Suprapubic skin (tissue), 4 donors: ENCODE results near the gene UBE2Z. TPM values are rescaled to one million over a fixed set of nuclear protein-coding genes. Genes with fewer than 3 reads are reported as not detected.

Experiments
- DNase-seq, 2 donors: peaks; one replicate each; pipeline ENCODE4 v3.0.0-alpha.2; 2019; ENCODE audit warnings: low spot score in 2 of 2
- H3K27ac ChIP-seq: fragments of 200-600 bp; sonication (generic); one replicate; pipeline ENCODE4 v1.5.1; 2019
- H3K27me3 ChIP-seq: fragments of 200-600 bp; sonication (generic); one replicate; pipeline ENCODE4 v1.5.1; 2019
- H3K36me3 ChIP-seq: fragments of 200-600 bp; sonication (generic); one replicate; pipeline ENCODE4 v1.5.1; 2019
- H3K4me1 ChIP-seq: fragments of 200-600 bp; sonication (generic); one replicate; pipeline ENCODE4 v1.5.1; 2019
- H3K4me3 ChIP-seq: fragments of 200-600 bp; sonication (generic); one replicate; pipeline ENCODE4 v1.5.1; 2019; ENCODE audit warnings: mild to moderate bottlenecking
- H3K9me3 ChIP-seq: fragments of 200-600 bp; sonication (generic); one replicate; pipeline ENCODE4 v1.5.1; 2019
- EP300 ChIP-seq: sonication (generic); formaldehyde crosslinking; IDR thresholded peaks from one replicate; pipeline ENCODE4 v1.6.1; 2017; ENCODE audit warnings: antibody characterized with exemption
- POLR2A ChIP-seq, 2 donors: fragments of 450-650 bp; IDR thresholded peaks; one replicate each; pipeline ENCODE4 v1.6.1; 2017; ENCODE audit warnings: antibody characterized with exemption in 2 of 2, mild to moderate bottlenecking in 2 of 2, moderate library complexity in 2 of 2
- POLR2AphosphoS5 ChIP-seq, 3 donors: sonication (generic); formaldehyde crosslinking; IDR thresholded peaks; one replicate each; pipeline ENCODE4 v1.6.1; 2017; ENCODE audit warnings: antibody characterized with exemption in 3 of 3
- WGBS: methylation state at CpG from one replicate; pipeline ENCODE4 v1.1.5; 2018; 5-methylcytosine and 5-hydroxymethylcytosine counted together
- total RNA-seq, 4 donors: library from RNA; depleted of rRNA; stranded (reverse); fragments of >200 nt; gene quantifications; one replicate each; pipeline ENCODE4 v1.1.0, GENCODE V29; 2016
- TF ChIP-seq, protein P1 (sequence below), 2 donors: fragments of 200-600 bp in 1 of 2; fragments of 450-650 bp in 1 of 2; sonication (generic) in 1 of 2; IDR thresholded peaks; one replicate each; pipeline ENCODE4 v1.5.1; 2016 to 2019; ENCODE audit warnings: antibody characterized with exemption in 2 of 2, mild to moderate bottlenecking in 1 of 2, moderate library complexity in 1 of 2

UBE2Z gene
- total RNA-seq, 4 donors from 2014 or later, result 57.2 to 73.2 (median 69.7) TPM

DNA sequence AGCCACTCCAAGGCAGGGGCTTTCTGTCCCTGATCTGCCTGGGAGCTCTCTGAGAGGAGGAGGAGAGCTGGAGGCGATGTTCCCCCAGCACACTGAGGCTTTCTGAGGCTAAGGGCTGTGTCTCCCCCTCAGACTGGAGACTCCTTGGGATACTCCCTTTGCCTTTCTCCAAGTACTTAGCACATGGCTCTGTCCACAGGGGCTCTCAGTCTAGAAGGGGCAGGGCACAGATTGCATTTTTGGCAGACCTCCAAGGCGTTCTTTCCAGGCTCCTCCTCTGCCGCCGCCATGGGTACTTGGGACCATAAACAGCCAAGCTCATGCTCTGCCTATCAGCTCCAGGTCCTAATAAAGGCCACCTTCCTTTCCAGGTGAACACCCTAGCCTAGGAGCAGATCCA is 62.0 kb downstream of the UBE2Z start:
- WGBS, result 13% methylated on average over 4 of the region's 4 CpGs
- Histone ChIP-seq H3K27me3 (peaks cover 94% of the 10 kb centered on the region), H3K9me3 (no peaks in the 10 kb centered on the region), H3K4me3 (no peak overlapping the region), H3K27ac (no peak overlapping the region), H3K36me3 (no peaks in the 10 kb centered on the region), H3K4me1 (no peaks in the 10 kb centered on the region)
- DNase-seq, result peak in 1 of 2 donors; percentile 21
- TF ChIP-seq, protein P1, sequence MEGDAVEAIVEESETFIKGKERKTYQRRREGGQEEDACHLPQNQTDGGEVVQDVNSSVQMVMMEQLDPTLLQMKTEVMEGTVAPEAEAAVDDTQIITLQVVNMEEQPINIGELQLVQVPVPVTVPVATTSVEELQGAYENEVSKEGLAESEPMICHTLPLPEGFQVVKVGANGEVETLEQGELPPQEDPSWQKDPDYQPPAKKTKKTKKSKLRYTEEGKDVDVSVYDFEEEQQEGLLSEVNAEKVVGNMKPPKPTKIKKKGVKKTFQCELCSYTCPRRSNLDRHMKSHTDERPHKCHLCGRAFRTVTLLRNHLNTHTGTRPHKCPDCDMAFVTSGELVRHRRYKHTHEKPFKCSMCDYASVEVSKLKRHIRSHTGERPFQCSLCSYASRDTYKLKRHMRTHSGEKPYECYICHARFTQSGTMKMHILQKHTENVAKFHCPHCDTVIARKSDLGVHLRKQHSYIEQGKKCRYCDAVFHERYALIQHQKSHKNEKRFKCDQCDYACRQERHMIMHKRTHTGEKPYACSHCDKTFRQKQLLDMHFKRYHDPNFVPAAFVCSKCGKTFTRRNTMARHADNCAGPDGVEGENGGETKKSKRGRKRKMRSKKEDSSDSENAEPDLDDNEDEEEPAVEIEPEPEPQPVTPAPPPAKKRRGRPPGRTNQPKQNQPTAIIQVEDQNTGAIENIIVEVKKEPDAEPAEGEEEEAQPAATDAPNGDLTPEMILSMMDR (IDR thresholded peaks at IDR 0.05), result no peak
- no peak for TF ChIP-seq EP300
- no peak for TF ChIP-seq POLR2A (IDR thresholded peaks at IDR 0.05)
- TF ChIP-seq POLR2AphosphoS5 (IDR thresholded peaks at IDR 0.05), result no peak

DNA sequence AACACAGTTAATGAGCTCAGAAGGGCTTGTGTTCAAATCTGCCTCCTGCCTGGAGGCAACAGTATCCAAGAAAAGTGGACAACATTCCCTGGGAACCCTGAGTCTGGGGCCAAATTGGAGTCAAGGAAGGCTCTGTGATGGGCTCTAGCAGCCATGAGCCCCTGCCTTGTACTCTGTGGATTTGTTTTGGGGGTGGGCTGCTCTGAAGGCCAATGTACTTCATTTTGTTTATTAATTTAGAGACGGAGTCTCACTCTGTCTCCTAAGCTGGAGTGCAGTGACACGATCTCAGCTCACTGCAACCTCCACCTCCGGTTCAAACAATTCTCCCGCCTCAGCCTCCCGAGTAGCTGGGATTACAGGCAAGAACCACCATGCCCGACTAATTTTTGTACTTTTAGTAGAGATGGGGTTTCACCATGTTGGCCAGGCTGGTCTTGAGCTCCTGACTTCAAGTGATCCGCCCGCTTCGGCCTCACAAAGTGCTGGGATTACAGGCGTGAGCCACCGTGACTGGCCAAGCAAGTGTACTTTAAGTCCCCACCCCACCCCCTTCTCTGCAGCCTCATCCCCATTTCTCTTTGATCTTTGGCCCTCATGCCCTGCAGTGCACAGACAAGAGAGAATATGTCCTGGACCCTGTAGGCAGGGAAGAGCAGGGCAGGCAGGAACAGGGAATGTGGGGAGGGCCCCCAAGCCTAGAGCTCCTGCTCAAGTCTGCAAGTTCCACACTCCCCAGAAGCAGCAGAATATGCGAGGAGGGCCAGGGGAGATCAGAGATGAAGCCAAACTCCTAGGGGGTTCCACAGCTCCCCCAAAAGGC is 62.9 kb downstream of the UBE2Z start:
- Histone ChIP-seq H3K27ac (no peak overlapping the region), H3K9me3 (no peaks in the 10 kb centered on the region), H3K36me3 (no peaks in the 10 kb centered on the region), H3K4me1 (no peaks in the 10 kb centered on the region), H3K4me3 (no peak overlapping the region), H3K27me3 (peaks cover 96% of the 10 kb centered on the region)
- peak in 1 of 2 donors; percentile 32 for DNase-seq
- 71% methylated on average over 11 of the region's 12 CpGs for WGBS
- no peak for TF ChIP-seq POLR2AphosphoS5 (IDR thresholded peaks at IDR 0.05)
- TF ChIP-seq, protein P1 (IDR thresholded peaks at IDR 0.05), result no peak
- no peak for TF ChIP-seq POLR2A (IDR thresholded peaks at IDR 0.05)

DNA sequence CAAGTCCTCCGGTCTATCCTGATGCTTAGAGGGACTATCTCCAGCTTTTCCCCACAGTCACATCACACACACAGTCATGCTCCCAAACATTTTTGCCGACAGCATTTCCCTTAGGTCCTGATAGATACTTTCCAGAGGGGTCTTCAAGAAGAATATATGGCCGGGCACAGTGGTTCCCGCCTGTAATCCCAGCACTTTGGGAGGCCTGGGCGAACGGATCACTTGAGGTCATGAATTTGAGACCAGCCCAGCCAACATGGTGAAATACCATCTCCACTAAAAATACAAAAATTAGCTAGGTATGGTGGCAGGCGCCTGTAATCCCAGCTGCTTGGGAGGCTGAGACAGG is 64.5 kb downstream of the UBE2Z start:
- WGBS, result 73% methylated on average over 7 of the region's 7 CpGs
- H3K27me3 ChIP-seq, result peaks cover 95% of the 10 kb centered on the region
- H3K36me3 ChIP-seq, result no peaks in the 10 kb centered on the region
- no peaks in the 10 kb centered on the region for H3K9me3 ChIP-seq
- TF ChIP-seq EP300 (no peak), POLR2AphosphoS5 (IDR thresholded peaks at IDR 0.05) (no peak), POLR2A (IDR thresholded peaks at IDR 0.05) (no peak)
- TF ChIP-seq, protein P1 (IDR thresholded peaks at IDR 0.05), result no peak
- H3K4me1 ChIP-seq, result no peaks in the 10 kb centered on the region
- H3K4me3 ChIP-seq, result no peak overlapping the region
- DNase-seq, result peak in 1 of 2 donors; percentile 3
- no peak overlapping the region for H3K27ac ChIP-seq

DNA sequence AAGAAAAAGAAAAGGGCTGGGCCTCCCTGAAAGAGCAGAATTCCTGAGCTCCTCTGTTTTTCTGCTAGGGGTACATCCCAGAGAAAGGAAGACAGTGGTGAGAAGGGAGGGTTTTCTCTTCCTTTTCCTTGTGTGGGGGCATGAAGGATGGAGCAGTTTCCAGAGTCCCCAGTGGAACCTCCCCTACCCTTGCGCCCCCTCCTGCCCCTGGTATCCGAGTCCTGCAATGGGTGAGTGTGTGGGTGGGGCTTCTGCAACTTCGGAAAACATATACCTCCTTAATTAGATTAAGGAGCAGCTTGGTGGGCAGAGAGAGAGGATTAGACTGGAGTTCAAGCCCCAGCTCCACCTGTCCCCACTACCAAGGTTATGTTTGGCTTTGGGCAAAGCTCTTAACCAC is 65.6 kb downstream of the UBE2Z start:
- 56% methylated on average over 3 of the region's 3 CpGs for WGBS
- no peak overlapping the region for H3K4me3 ChIP-seq
- H3K9me3 ChIP-seq, result no peaks in the 10 kb centered on the region
- H3K36me3 ChIP-seq, result no peaks in the 10 kb centered on the region
- no peaks in the 10 kb centered on the region for H3K4me1 ChIP-seq
- TF ChIP-seq POLR2A (IDR thresholded peaks at IDR 0.05), result no peak
- no peak for TF ChIP-seq EP300
- no peak for TF ChIP-seq POLR2AphosphoS5 (IDR thresholded peaks at IDR 0.05)
- TF ChIP-seq, protein P1 (IDR thresholded peaks at IDR 0.05), result no peak
- H3K27me3 ChIP-seq, result peaks cover 90% of the 10 kb centered on the region
- peak in 1 of 2 donors; percentile 40 for DNase-seq
- H3K27ac ChIP-seq, result no peak overlapping the region

Other genes with a start within 250 kb of the UBE2Z start
- gene PRAC1, start 185.9 kb upstream of the UBE2Z start, total RNA-seq, result not detected
- not detected for gene PRAC2, start 185.2 kb upstream of the UBE2Z start, total RNA-seq
- not detected for gene HOXB13, start 179.7 kb upstream of the UBE2Z start, total RNA-seq
- not detected for gene TTLL6, start 91.2 kb upstream of the UBE2Z start, total RNA-seq
- gene CALCOCO2, start 77.4 kb upstream of the UBE2Z start, total RNA-seq, result 100 to 1,000 TPM in 2 of 4 donors, 10 to 100 TPM in 2; 87.2 to 133 (median 102) TPM
- 100 to 1,000 TPM in 3 of 4 donors, 10 to 100 TPM in 1; 79.8 to 128 (median 112) TPM for gene ATP5MC1, start 15.6 kb upstream of the UBE2Z start, total RNA-seq
- 10 to 100 TPM; 41.1 to 80.1 (median 63.6) TPM for gene SNF8, start 36.4 kb downstream of the UBE2Z start, total RNA-seq
- not detected for gene GIP, start 60.2 kb downstream of the UBE2Z start, total RNA-seq
- not detected for gene IGF2BP1, start 89.0 kb downstream of the UBE2Z start, total RNA-seq
- gene B4GALNT2, start 224.4 kb downstream of the UBE2Z start, total RNA-seq, result 1 to 10 TPM in 3 of 4 donors, under 1 TPM in 1; 0.68 to 2.6 (median 2.1) TPM